PC-9 (cell line): ENCODE results near the gene PHPT1.

Experiments used
- CTCF ChIP-seq: fragments of 200-600 bp; sonication (generic); conservative IDR thresholded peaks from 2 replicates; pipeline ENCODE4 v1.6.1; 2017; ENCODE audit warnings: mixed run types, antibody characterized with exemption, mild to moderate bottlenecking, moderate library complexity
- EZH2 ChIP-seq: fragments of 200-600 bp; sonication (generic); IDR thresholded peaks from 2 replicates; pipeline ENCODE4 v1.8.0; 2017; ENCODE audit warnings: antibody characterized with exemption, low read depth

- TF ChIP-seq CTCF (no peak), EZH2 (no peak)
Observed at GRCh38 chr9:136802321-136802720, 46.9 kb upstream of the PHPT1 start.
